ENCODE measurements around the gene GEMIN7.
A peak's percentile ranks its signal among the peaks of the same experiment; 100 is the strongest.
"Not testable (repeated sequence)": the region's sequence is repeated elsewhere in the genome, so short reads cannot be mapped to it uniquely, and the experiment has no call there.

GEMIN7 gene

GRCh38 chr19:45091031-45091923, 12.2 kb downstream of the GEMIN7 start:
- peak; percentile 99 for DNase-seq

- peak; percentile 95 for DNase-seq
These were observed 14.0 kb downstream of the GEMIN7 start, which contains the start of gene PPP1R37 for GRCh38 chr19:45092747-45093678. Gene PPP1R37, plus strand, starts transcription at chr19:45093179. Its CDS starts 147 bp downstream, at chr19:45093326.

- DNase-seq: no peak
These were observed 15.1 kb downstream of the GEMIN7 start for GRCh38 chr19:45094137-45094536.

- no peak for DNase-seq
These were observed 15.6 kb downstream of the GEMIN7 start for GRCh38 chr19:45094707-45095106.

GRCh38 chr19:45095496-45096413, 16.7 kb downstream of the GEMIN7 start:
- no peak for DNase-seq

- DNase-seq: no peak
These were observed 17.6 kb downstream of the GEMIN7 start for GRCh38 chr19:45096700-45097099.

GRCh38 chr19:45097450-45097775, 18.4 kb downstream of the GEMIN7 start:
- DNase-seq: no peak

- peak; percentile 45 for DNase-seq
These were observed 18.9 kb downstream of the GEMIN7 start for GRCh38 chr19:45097776-45098520.

GRCh38 chr19:45098521-45099466, 19.7 kb downstream of the GEMIN7 start:
- DNase-seq: peak; percentile 73

- DNase-seq: peak; percentile 44
These were observed 20.6 kb downstream of the GEMIN7 start for GRCh38 chr19:45099467-45100191.

- no peak for DNase-seq
These were observed 21.1 kb downstream of the GEMIN7 start for GRCh38 chr19:45100201-45100600.

- DNase-seq: no peak
These were observed 21.8 kb downstream of the GEMIN7 start for GRCh38 chr19:45100846-45101252.

GRCh38 chr19:45101806-45102205, 22.7 kb downstream of the GEMIN7 start:
- DNase-seq: no peak

GRCh38 chr19:45102481-45102880, 23.4 kb downstream of the GEMIN7 start:
- no peak for DNase-seq

- DNase-seq: no peak
These were observed 24.1 kb downstream of the GEMIN7 start for GRCh38 chr19:45103156-45103507.

- no peak for DNase-seq
These were observed 24.7 kb downstream of the GEMIN7 start for GRCh38 chr19:45103508-45104319.

- no peak for DNase-seq
These were observed 25.7 kb downstream of the GEMIN7 start for GRCh38 chr19:45104658-45105349.

GRCh38 chr19:45106363-45106762, 27.3 kb downstream of the GEMIN7 start:
- DNase-seq: not testable (repeated sequence)

Data from midbrain (tissue), 1 donor.